Left renal pelvis (tissue), 4 donors: ENCODE measurements around the gene NDFIP2. TPM values are rescaled to one million over a fixed set of nuclear protein-coding genes. Genes with fewer than 3 reads are reported as not detected.
A peak's percentile ranks its signal among the peaks of the same experiment; 100 is the strongest.

Source experiments
- DNase-seq, 4 donors: peaks; one replicate each; pipeline ENCODE4 v3.0.0-alpha.2; 2013; ENCODE audit warnings: low read depth in 4 of 4, low spot score in 3 of 4
- polyA plus RNA-seq, 4 donors: library from polyadenylated mRNA; unstranded; fragments of 120-200 nt; gene quantifications; one replicate each; pipeline ENCODE4 v1.2.1, GENCODE V29; 2013; ENCODE audit not compliant: insufficient read length in 4 of 4

The NDFIP2 gene, protein sequence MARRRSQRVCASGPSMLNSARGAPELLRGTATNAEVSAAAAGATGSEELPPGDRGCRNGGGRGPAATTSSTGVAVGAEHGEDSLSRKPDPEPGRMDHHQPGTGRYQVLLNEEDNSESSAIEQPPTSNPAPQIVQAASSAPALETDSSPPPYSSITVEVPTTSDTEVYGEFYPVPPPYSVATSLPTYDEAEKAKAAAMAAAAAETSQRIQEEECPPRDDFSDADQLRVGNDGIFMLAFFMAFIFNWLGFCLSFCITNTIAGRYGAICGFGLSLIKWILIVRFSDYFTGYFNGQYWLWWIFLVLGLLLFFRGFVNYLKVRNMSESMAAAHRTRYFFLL
- polyA plus RNA-seq: 10 to 100 TPM; 43.9 to 62.6 (median 57.7) TPM

DNA sequence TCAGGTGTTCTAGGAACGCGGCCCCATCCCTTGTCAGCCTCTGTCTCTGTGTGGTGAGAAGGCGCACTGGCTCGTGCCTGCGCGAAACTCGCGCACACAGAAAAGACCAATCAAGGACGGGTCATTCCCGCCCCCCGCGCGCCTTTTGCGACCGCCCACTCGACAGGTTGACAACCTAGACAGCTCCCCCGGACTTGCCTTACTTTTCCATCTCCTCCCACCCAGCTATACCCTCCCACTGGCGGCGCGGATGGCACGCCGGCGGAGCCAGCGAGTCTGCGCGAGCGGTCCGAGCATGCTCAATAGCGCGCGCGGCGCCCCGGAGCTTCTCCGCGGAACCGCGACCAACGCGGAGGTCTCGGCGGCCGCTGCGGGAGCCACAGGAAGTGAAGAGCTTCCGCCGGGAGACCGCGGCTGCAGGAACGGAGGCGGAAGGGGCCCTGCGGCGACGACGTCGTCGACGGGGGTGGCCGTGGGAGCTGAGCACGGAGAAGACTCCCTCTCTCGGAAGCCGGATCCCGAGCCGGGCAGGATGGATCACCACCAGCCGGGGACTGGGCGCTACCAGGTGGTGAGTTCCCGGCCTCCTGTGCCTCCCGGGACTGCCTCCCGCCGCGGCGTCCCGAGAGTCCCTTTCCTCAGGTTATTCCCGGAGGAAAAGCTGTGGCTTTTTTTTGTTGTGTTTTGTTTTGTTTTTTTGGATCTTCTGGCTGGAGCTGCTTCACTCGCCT lies at the start of gene NDFIP2:
TSS of gene NDFIP2 (plus strand) at position 202 of the 731 bp plus-strand sequence. CDS start at position 251, 49 bp downstream.
- peak; percentile 75 to 79 (median 78) for DNase-seq

DNA sequence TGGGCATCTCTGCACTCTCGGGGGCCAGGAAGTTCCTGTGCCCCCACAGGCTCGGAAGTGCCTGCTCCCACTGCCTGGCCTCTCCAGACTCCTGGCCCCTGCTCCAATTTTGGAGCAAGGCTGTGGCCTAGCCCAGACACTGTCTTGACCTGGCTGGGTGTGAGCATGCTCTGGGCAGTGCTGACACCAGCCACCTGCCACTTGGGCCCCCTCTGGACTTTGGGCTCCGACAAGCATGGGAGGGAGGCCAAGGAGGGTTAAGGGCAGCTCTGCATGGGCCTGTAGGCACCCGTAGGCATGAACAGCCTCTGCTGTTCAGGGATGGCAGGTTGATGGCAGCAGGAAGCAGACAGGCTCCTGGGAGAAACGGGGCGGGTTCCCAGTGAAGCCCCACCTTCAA lies 48.9 kb upstream of the NDFIP2 start:
- no peak for DNase-seq

DNA sequence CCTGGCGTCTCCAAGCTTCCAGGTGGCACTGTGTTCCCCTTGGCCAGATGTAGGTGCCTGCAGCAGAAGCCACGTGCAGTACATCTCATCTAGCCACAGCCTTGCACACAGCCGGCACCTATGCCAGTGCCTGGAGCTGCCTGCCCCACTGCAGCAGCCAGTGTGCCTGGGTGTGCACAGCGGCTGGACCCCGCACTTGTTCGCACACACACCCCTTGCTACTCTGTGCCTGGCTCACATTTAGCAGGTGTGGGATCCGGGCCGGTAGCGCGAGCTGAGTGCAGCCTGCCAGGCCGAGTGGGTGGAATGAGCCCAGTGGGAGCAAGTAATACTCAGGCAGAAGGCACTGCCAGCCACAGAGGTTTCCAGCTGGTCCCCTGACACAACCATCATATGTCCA lies 48.0 kb upstream of the NDFIP2 start:
- no peak for DNase-seq

DNA sequence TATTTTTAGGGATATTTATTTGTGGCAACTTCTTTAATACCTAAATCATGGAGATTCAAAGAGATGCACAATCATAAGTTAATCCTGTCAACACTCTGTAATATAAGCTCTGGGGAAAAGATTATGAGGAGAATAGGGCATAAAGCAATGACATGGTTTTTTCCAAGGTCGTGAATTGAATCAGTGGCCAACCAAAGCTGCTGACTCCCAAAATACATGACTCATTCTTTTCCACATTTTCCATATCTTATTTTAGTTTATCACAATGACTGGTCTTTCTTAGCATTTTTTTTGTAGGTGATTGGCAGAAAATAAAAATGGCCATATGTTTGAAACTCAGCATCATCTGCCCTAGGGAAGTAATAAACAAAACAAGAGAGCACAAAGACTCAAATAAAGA lies 46.4 kb upstream of the NDFIP2 start:
- DNase-seq: no peak

DNA sequence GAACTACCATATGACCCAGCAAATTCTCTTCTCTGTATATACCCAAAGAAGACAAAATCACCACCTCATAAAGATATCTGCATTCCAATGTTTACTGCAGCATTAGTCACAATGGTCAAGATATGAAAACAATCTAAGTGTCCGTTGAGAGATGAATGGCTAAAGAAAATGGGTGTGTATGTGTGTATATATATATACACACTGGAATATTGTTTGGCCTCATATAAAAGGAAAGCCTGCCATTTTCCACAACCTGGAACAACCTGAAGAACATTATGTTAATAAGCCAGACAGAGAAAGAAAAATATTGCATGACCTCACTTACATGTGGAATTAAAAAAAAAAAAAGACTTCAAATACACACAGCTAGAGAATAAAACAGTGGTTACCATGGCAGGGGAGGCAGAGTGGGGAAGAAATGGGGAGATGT lies 45.4 kb upstream of the NDFIP2 start:
- DNase-seq: no peak

- DNase-seq: no peak
Measured at GRCh38 chr13:79439275-79439674, 41.7 kb upstream of the NDFIP2 start.

GRCh38 chr13:79440958-79441528 lies 39.9 kb upstream of the NDFIP2 start:
- DNase-seq: no peak

- no peak for DNase-seq
Measured at GRCh38 chr13:79442221-79442620, 38.7 kb upstream of the NDFIP2 start.

DNA sequence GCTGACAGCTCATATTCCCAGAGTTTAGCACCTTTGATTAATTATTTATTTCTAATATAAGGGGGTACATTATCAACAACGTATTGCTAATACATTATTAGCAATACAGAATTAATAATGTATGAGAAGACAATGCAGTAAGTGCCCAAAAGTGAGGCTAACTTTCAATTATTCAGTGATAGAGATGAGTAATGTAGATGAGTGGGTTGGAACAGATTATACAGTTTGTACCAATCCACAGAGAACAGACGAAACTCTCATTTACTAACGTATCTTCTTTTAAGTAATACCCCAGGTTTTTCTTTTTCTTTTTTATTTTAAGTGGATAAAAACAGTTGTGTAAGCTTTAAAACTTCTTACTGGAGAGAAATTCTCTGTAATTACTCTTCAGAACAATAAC lies 38.2 kb upstream of the NDFIP2 start:
- no peak for DNase-seq

- DNase-seq: no peak
Measured at GRCh38 chr13:79445968-79446645, 34.8 kb upstream of the NDFIP2 start.

- DNase-seq: no peak
Measured at GRCh38 chr13:79447141-79447540, 33.8 kb upstream of the NDFIP2 start.

GRCh38 chr13:79447741-79448140 lies 33.2 kb upstream of the NDFIP2 start:
- DNase-seq: no peak

GRCh38 chr13:79448413-79448812 lies 32.5 kb upstream of the NDFIP2 start:
- no peak for DNase-seq

DNA sequence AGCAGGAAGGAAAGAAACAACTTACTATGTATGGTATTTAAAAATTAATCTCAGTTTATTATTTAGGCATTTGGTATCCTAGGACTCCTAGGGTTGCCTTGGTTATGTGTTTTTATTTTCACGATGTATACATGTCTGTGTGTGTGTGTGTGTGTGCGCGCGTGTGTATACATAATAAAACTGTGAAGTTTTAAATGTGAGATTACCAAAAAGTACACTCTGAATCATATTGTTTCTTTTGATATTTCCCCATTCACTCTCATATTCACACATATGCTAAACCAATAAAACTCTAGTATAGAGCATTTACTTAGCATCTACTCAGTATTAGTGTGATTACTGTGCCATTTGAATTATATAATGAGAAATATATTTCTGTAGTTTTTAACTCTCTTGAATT lies 30.8 kb upstream of the NDFIP2 start:
- DNase-seq: no peak

GRCh38 chr13:79451500-79451962 lies 29.4 kb upstream of the NDFIP2 start:
- no peak for DNase-seq

- DNase-seq: no peak
Measured at GRCh38 chr13:79452239-79452913, 28.6 kb upstream of the NDFIP2 start.

DNA sequence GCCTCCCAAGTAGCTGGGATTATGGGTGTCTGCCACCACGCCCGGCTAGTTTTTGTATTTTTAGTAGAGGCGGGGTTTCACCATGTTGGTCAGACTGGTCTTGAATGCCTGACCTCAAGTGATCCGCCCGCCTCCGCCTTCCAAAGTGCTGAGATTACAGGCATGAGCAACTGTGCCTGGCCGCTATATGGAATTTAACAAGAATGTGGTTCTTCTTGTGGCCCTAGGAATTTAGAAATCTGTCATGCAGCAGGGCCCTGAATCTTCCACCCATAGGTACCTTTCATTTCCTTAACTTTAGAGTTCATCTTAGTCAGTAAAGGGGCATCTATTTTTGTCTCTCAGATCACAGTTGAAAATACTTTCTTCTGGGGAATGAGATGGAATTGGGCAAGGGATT lies 25.6 kb upstream of the NDFIP2 start:
- DNase-seq: no peak

GRCh38 chr13:79456051-79456450 lies 24.9 kb upstream of the NDFIP2 start:
- no peak for DNase-seq

GRCh38 chr13:79456656-79457365 lies 24.1 kb upstream of the NDFIP2 start:
- no peak for DNase-seq

DNA sequence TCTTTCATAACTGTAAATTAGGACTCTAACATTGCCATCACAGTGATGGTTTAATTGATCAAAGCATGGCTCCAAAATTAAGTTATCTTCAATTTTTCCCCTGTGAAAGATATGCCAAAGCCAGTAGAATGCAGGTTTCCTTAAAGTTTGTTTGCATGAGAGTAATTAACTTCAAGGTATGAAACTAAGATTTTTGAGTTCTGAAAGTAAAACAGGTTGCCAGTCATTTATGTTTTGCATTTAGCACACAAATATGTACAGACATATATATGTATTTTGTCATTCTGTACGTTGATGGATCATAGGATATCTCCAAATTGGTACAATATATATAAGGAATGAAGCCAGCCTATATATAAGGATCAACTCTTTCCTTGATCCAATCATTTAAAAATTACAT lies 23.6 kb upstream of the NDFIP2 start:
- no peak for DNase-seq
